GM12878 (cell line): ENCODE data around the gene TPGS1. TPM values are rescaled to one million over a fixed set of nuclear protein-coding genes. Genes with fewer than 3 reads are reported as not detected.

ENCODE experiments used
- ATAC-seq: fragments of 200-7000 bp; cut with Tn5 transposase; 3 replicates; pipeline ENCODE4 v1.9.1; 2020; ENCODE audit warnings: mild to moderate bottlenecking, moderate library complexity
- BruUV-seq: library from RNA; stranded (reverse); fragments of 400-500 nt; replicated peaks from 2 replicates; lab custom pipeline; 2021; lab: Mats Ljungman, UMichigan
- CTCF ChIA-PET: fragments of 300-600 bp; sonication (Branson Sonifier 250); formaldehyde crosslinking; extraction: SDS; loops from one replicate; lab custom pipeline; 2021; ENCODE audit warnings: inconsistent platforms; lab: Yijun Ruan, JAX
- POLR2A ChIA-PET: fragments of 350-600 bp; formaldehyde crosslinking; extraction: SDS; loops from one replicate; lab custom pipeline; 2021; ENCODE audit warnings: inconsistent platforms; lab: Charles Lee
- RAD21 ChIA-PET: fragments of 300-600 bp; sonication (Branson Sonifier 250); formaldehyde crosslinking; loops from one replicate; lab custom pipeline; 2023; ENCODE audit warnings: antibody characterized with exemption; ENCODE audit not compliant: unreplicated experiment; lab: Charles Lee
- SMC1A ChIA-PET: fragments of 300-600 bp; sonication (Branson Sonifier 250); formaldehyde crosslinking; loops from one replicate; lab custom pipeline; 2023; ENCODE audit not compliant: unreplicated experiment, uncharacterized antibody; lab: Charles Lee
- DNase-seq: peaks from one replicate; pipeline ENCODE4 v3.0.0-alpha.2; 2011; ENCODE audit warnings: low read depth, low spot score
- FAIRE-seq: peaks from 3 replicates; lab custom pipeline; 2011; peaks lifted over from hg19 to GRCh38; lab: Jason Lieb, UNC
- H2AFZ ChIP-seq: 2 replicates; pipeline ENCODE4 v1.6.0; 2011; ENCODE audit warnings: low read depth, low read length, control low read depth; ENCODE audit not compliant: control insufficient read depth
- H3K27ac ChIP-seq: 2 replicates; pipeline ENCODE4 v1.5.1; 2011; ENCODE audit warnings: control low read depth; ENCODE audit not compliant: control insufficient read depth, insufficient read depth
- H3K27me3 ChIP-seq, 2 experiments: replicated peaks in 1 of 2; 2 replicates each; pipeline versions ENCODE4 v1.6.0 to v1.6.1; 2011; ENCODE audit warnings: low read length in 1 of 2; ENCODE audit not compliant: control insufficient read depth in 2 of 2, insufficient read depth in 2 of 2
- H3K36me3 ChIP-seq, 2 experiments: 2 replicates each; pipeline ENCODE4 v1.5.1; 2011; ENCODE audit warnings: low read length in 1 of 2; ENCODE audit not compliant: control insufficient read depth in 2 of 2, insufficient read depth in 2 of 2
- H3K4me1 ChIP-seq: 2 replicates; pipeline ENCODE4 v1.6.1; 2011; ENCODE audit warnings: mild to moderate bottlenecking, low read length, moderate library complexity, mixed read lengths; ENCODE audit not compliant: control insufficient read depth, insufficient read depth
- H3K4me2 ChIP-seq: 2 replicates; pipeline ENCODE4 v1.6.0; 2011; ENCODE audit warnings: control low read depth; ENCODE audit not compliant: control insufficient read depth, insufficient read depth
- H3K4me3 ChIP-seq: fragments of 200-600 bp; sonication (generic); 2 replicates; pipeline ENCODE4 v1.5.1; 2016
- H3K79me2 ChIP-seq: 2 replicates; pipeline ENCODE4 v1.6.0; 2011; ENCODE audit warnings: low read length; ENCODE audit not compliant: control insufficient read depth, insufficient read depth
- H3K9ac ChIP-seq: 2 replicates; pipeline ENCODE4 v1.8.0; 2011; ENCODE audit warnings: low read length, control low read depth, mixed read lengths; ENCODE audit not compliant: control insufficient read depth, insufficient read depth
- H3K9me3 ChIP-seq: replicated peaks from 3 replicates; pipeline ENCODE4 v1.5.1; 2011; ENCODE audit warnings: mild to moderate bottlenecking, low read length; ENCODE audit not compliant: control insufficient read depth, insufficient read depth
- H4K20me1 ChIP-seq: 2 replicates; pipeline ENCODE4 v1.6.0; 2011; ENCODE audit not compliant: control insufficient read depth, insufficient read depth
- IKZF2 ChIP-seq, 2 experiments: fragments of 450-650 bp; IDR thresholded peaks; 2 replicates each; pipeline ENCODE4 v1.6.1; 2017; ENCODE audit warnings: mild to moderate bottlenecking in 2 of 2, moderate library complexity in 2 of 2
- RCOR1 ChIP-seq: conservative IDR thresholded peaks from 2 replicates; pipeline ENCODE4 v1.6.1; 2012; ENCODE audit warnings: low read depth, low read length, improper control_type of control experiment
- SMAD5 ChIP-seq: IDR thresholded peaks from 2 replicates; pipeline ENCODE4 v1.6.1; 2016; ENCODE audit warnings: antibody characterized with exemption, low read depth
- WGBS: methylation state at CpG from one replicate; pipeline ENCODE4 v1.1.6; 2016; ENCODE audit warnings: low lambda C conversion rate; ENCODE audit not compliant: insufficient replicate concordance, insufficient coverage; ENCODE audit errors: missing lambda C conversion rate; 5-methylcytosine and 5-hydroxymethylcytosine counted together
- in situ Hi-C: fragments of 300-500 bp; cut with MboI; formaldehyde crosslinking; loops from 9 replicates; pipeline ENCODE4 v1.14.3; 2018; ENCODE audit warnings: mixed read lengths
- intact Hi-C: fragments of 100-400 bp; cut with micrococcal nuclease; formaldehyde crosslinking; loops from one replicate; pipeline ENCODE4 v1.14.2; 2022; ENCODE audit not compliant: unreplicated experiment
- polyA plus RNA-seq, 11 experiments: library from polyadenylated mRNA; depleted of rRNA in 4 of 11; unstranded in 6 of 11; stranded (reverse) in 5 of 11; fragments of >200 nt; fragmentation: Nextera tagmentation in 4 of 11; fragmentation: Illumina TruSeq in 1 of 11; extraction: Ambion mirVana in 4 of 11; extraction: Trizol in 1 of 11; gene quantifications; 1 replicate in 1 of 11; 2 replicates in 10 of 11; pipeline versions ENCODE4 v1.2.1 to v1.2.3, GENCODE V29; 2011 to 2016; ENCODE audit warnings: inconsistent platforms in 2 of 11, missing spikeins in 2 of 11, low read depth in 1 of 11
- total RNA-seq, 4 experiments: library from RNA; depleted of rRNA in 3 of 4; stranded (reverse); fragments of >200 nt in 3 of 4; fragmentation: Illumina TruSeq in 1 of 4; extraction: Trizol in 1 of 4; gene quantifications; 2 replicates each; pipeline versions ENCODE4 v1.2.1 to v1.2.3, GENCODE V29; 2013 to 2021
- TF ChIP-seq, protein P1 (sequence below): IDR thresholded peaks from 2 replicates; pipeline ENCODE4 v1.6.1; 2011; ENCODE audit warnings: borderline replicate concordance, low read depth, mild to moderate bottlenecking, moderate library complexity, low read length; ENCODE audit not compliant: insufficient read depth, poor library complexity, severe bottlenecking

TPGS1 gene
- total and polyA plus RNA-seq, 10 of the 15 experiments (the other 5 are each of a cell fraction or from before 2014, with no cell fraction given), result 0.24 to 24.7 (median 7.7) TPM; not detected in 2

DNA sequence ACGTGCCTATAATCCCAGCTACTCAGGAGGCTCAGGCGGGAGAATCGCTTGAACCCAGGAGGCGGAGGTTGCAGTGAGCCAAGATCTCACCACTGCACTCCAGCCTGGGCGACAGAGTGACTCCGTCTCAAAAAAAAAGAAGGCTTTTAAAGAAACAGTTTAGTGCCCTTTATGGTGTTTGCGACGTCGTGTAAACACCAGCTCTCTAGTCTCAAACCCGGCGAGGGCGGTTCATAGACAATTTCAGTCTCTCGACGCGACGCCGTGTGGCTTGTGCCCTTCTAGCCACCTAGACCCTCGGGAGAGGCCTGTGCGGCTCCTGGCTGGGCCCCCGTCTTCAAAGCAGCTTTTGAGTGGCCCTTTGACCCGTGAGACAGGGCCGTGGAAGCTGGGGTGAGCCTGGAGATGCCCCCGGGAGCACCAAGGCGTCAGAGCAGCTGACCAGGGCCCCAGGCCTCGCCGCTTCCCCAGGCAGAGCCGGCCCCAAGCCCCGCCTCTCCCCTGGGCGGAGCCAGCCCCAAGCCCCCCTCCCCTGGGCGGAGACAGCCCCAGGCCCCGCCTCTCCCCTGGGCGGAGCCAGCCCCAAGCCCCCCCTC, 16.1 kb upstream of the TPGS1 start:
- RAD21 ChIA-PET, result interaction anchor here (1.3 kb wide), 1 partner anchor 15 kb away, joined by 5 read pairs; no protein-coding TSS in a partner anchor
- in situ Hi-C loops (no loop called here), intact Hi-C loops (no loop called here)
- Histone ChIP-seq H3K4me3 (no peak overlapping the region), H3K9ac (no peak overlapping the region), H3K4me1 (no peaks in the 10 kb centered on the region; the same call in 1 of the 2 replicates), H3K36me3 (no peaks in the 10 kb centered on the region), H2AFZ (no peak overlapping the region), H3K27ac (no peak overlapping the region), H3K27me3 (no peaks in the 10 kb centered on the region), H3K9me3 (no peaks in the 10 kb centered on the region; the same call in 2 of the 3 replicates), H3K79me2 (no peaks in the 10 kb centered on the region), H3K4me2 (no peak overlapping the region), H4K20me1 (no peaks in the 10 kb centered on the region)
- TF ChIP-seq, protein P1, sequence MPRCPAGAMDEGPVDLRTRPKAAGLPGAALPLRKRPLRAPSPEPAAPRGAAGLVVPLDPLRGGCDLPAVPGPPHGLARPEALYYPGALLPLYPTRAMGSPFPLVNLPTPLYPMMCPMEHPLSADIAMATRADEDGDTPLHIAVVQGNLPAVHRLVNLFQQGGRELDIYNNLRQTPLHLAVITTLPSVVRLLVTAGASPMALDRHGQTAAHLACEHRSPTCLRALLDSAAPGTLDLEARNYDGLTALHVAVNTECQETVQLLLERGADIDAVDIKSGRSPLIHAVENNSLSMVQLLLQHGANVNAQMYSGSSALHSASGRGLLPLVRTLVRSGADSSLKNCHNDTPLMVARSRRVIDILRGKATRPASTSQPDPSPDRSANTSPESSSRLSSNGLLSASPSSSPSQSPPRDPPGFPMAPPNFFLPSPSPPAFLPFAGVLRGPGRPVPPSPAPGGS, result peak; percentile 65
- TF ChIP-seq RCOR1, result no peak
- TF ChIP-seq SMAD5, result no peak
- BruUV-seq, result no TSS peak
- 92% methylated on average over 27 of the region's 32 CpGs for WGBS
- SMC1A ChIA-PET, result interaction anchor here (1.4 to 1.5 kb wide), 2 partner anchors 15 to 19 kb away, joined by 3 to 4 read pairs; no protein-coding TSS in a partner anchor
- CTCF ChIA-PET, result interaction anchor here (1.7 to 1.8 kb wide), 2 partner anchors 15 to 19 kb away, joined by 5 to 6 read pairs; no protein-coding TSS in a partner anchor
- FAIRE-seq, result no peak
- POLR2A ChIA-PET, result interaction anchor here (1.0 kb wide), 1 partner anchor 20 kb away, joined by 3 read pairs; no protein-coding TSS in a partner anchor
- ATAC-seq, result no peak
- no peak for DNase-seq

DNA sequence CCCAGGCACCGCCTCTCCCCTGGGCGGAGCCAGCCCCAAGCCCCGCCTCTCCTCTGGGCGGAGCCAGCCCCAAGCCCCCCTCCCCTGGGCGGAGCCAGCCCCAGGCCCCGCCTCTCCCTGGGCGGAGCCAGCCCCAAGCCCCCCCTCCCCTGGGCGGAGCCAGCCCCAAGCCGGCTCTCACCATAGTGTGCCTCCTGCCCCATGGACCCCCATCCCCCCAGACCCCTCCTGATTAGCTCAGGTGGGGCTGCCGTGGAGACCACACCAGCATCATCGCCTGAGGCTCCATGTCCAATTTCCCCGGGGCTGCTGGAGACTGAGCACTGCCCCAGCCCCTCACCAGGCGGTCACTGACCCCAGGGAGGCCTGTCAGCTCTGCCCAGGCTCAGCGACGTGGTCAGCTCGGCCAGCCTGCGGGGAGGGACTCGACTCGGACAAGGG, 15.2 kb upstream of the TPGS1 start:
- no peak for TF ChIP-seq IKZF2 (IDR thresholded peaks at IDR 0.05)
- POLR2A ChIA-PET, result no interaction called here
- intact Hi-C loops, result no loop called here
- no peak overlapping the region for H2AFZ ChIP-seq
- H3K4me3 ChIP-seq, result no peak overlapping the region
- no peak overlapping the region for H3K27ac ChIP-seq
- no peak overlapping the region for H3K9ac ChIP-seq
- ATAC-seq (no peak), DNase-seq (no peak), FAIRE-seq (no peak)
- 87% methylated on average over 7 of the region's 19 CpGs for WGBS
- H4K20me1 ChIP-seq, result no peaks in the 10 kb centered on the region
- no peaks in the 10 kb centered on the region for H3K27me3 ChIP-seq
- RAD21 ChIA-PET, result no interaction called here
- no TSS peak for BruUV-seq
- H3K79me2 ChIP-seq, result no peaks in the 10 kb centered on the region
- in situ Hi-C loops, result no loop called here
- no peaks in the 10 kb centered on the region for H3K36me3 ChIP-seq
- SMC1A ChIA-PET, result no interaction called here
- CTCF ChIA-PET, result interaction anchor here (1.8 kb wide), 1 partner anchor 14 kb away, joined by 5 read pairs; no protein-coding TSS in a partner anchor
- no peaks in the 10 kb centered on the region; the same call in 1 of the 2 replicates for H3K4me1 ChIP-seq
- H3K9me3 ChIP-seq, result no peaks in the 10 kb centered on the region; the same call in 2 of the 3 replicates
- H3K4me2 ChIP-seq, result no peak overlapping the region
